IMR-90 (cell line): ENCODE results near the gene CYP2A7.
"Not testable (repeated sequence)": the region's sequence is repeated elsewhere in the genome, so short reads cannot be mapped to it uniquely, and the experiment has no call there.

ENCODE experiments used
- FOS ChIP-seq: fragments of 150-350 bp; IDR thresholded peaks from 2 replicates; pipeline ENCODE4 v1.6.1; 2016; ENCODE audit warnings: low read depth, low read length
- NFE2L2 ChIP-seq: fragments of 150-350 bp; IDR thresholded peaks from 2 replicates; pipeline ENCODE4 v1.6.1; 2016; ENCODE audit warnings: low read depth, mild to moderate bottlenecking, low read length
- POLR2A ChIP-seq: IDR thresholded peaks from 2 replicates; pipeline ENCODE4 v1.6.1; 2012; ENCODE audit warnings: mild to moderate bottlenecking, low read depth, low read length
- RCOR1 ChIP-seq: IDR thresholded peaks from 2 replicates; pipeline ENCODE4 v1.6.1; 2012; ENCODE audit warnings: mild to moderate bottlenecking, low read length, improper control_type of control experiment; ENCODE audit not compliant: insufficient replicate concordance
- TF ChIP-seq, protein P1 (sequence below): conservative IDR thresholded peaks from 2 replicates; pipeline ENCODE4 v1.5.1; 2012; ENCODE audit warnings: mild to moderate bottlenecking, low read depth, low read length, improper control_type of control experiment

DNA sequence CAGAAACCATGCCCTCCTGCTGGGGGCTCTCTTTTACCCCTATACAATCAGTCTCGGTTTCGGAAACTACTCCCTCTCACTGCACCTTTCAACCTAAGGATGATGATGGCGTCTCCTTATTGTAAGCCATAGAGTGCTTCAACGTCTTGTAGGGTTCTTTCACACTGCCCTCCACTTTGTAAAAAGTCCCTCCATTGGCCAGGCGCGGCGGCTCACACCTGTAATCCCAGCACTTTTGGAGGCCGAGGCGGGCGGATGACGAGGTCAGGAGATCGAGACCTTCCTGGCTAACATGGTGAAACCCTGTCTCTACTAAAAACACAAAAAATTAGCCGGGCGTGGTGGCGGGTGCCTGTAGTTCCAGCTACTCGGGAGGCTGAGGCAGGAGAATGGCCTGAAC is 51.3 kb downstream of the CYP2A7 start:
- not testable (repeated sequence) for TF ChIP-seq NFE2L2, POLR2A, RCOR1, FOS
- TF ChIP-seq, protein P1, sequence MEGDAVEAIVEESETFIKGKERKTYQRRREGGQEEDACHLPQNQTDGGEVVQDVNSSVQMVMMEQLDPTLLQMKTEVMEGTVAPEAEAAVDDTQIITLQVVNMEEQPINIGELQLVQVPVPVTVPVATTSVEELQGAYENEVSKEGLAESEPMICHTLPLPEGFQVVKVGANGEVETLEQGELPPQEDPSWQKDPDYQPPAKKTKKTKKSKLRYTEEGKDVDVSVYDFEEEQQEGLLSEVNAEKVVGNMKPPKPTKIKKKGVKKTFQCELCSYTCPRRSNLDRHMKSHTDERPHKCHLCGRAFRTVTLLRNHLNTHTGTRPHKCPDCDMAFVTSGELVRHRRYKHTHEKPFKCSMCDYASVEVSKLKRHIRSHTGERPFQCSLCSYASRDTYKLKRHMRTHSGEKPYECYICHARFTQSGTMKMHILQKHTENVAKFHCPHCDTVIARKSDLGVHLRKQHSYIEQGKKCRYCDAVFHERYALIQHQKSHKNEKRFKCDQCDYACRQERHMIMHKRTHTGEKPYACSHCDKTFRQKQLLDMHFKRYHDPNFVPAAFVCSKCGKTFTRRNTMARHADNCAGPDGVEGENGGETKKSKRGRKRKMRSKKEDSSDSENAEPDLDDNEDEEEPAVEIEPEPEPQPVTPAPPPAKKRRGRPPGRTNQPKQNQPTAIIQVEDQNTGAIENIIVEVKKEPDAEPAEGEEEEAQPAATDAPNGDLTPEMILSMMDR, result not testable (repeated sequence)
